Fibroblast of lung (primary cell): ENCODE data around the gene C22orf23. TPM values are rescaled to one million over a fixed set of nuclear protein-coding genes. Genes with fewer than 3 reads are reported as not detected.

Experiments used
- DNase-seq, 2 donors: peaks; one replicate each; pipeline versions ENCODE4 v3.0.0 to v3.0.0-alpha.2; 2010; ENCODE audit warnings: low read depth in 2 of 2
- H2AFZ ChIP-seq: 2 replicates; pipeline ENCODE4 v1.5.1; 2012; ENCODE audit warnings: low read length, control low read depth, inconsistent platforms
- H3K27ac ChIP-seq: 2 replicates; pipeline ENCODE4 v1.5.1; 2011; ENCODE audit warnings: low read length, control low read depth; ENCODE audit not compliant: insufficient read depth
- H3K27me3 ChIP-seq: 2 replicates; pipeline ENCODE4 v1.5.1; 2011; ENCODE audit warnings: mild to moderate bottlenecking, low read length; ENCODE audit not compliant: control insufficient read depth, insufficient read depth
- H3K36me3 ChIP-seq: 2 replicates; pipeline ENCODE4 v1.5.1; 2011; ENCODE audit warnings: low read length; ENCODE audit not compliant: control insufficient read depth, insufficient read depth
- H3K4me1 ChIP-seq: 2 replicates; pipeline ENCODE4 v1.5.1; 2011; ENCODE audit warnings: low read length; ENCODE audit not compliant: control insufficient read depth, insufficient read depth; ENCODE audit errors: extremely low read depth
- H3K4me2 ChIP-seq: 2 replicates; pipeline ENCODE4 v1.5.1; 2011; ENCODE audit warnings: low read length, control low read depth; ENCODE audit not compliant: insufficient read depth; ENCODE audit errors: extremely low read depth
- H3K4me3 ChIP-seq, 4 experiments: fragments of 200-600 bp in 1 of 4; sonication (generic) in 1 of 4; replicated peaks in 1 of 4; 2 replicates each; pipeline ENCODE4 v1.5.1; 2011 to 2016; ENCODE audit warnings: low read length in 4 of 4, low read depth in 3 of 4, mild to moderate bottlenecking in 3 of 4, control low read depth in 2 of 4, inconsistent platforms in 1 of 4, mixed read lengths in 1 of 4; ENCODE audit not compliant: insufficient read depth in 1 of 4; ENCODE audit errors: control extremely low read depth in 1 of 4
- H3K79me2 ChIP-seq: 2 replicates; pipeline ENCODE4 v1.5.1; 2012; ENCODE audit warnings: mild to moderate bottlenecking, low read length, inconsistent platforms; ENCODE audit not compliant: control insufficient read depth, insufficient read depth
- H3K9ac ChIP-seq: 2 replicates; pipeline ENCODE4 v1.5.1; 2011; ENCODE audit warnings: mild to moderate bottlenecking, low read length, control low read depth; ENCODE audit not compliant: insufficient read depth
- H3K9me3 ChIP-seq: 2 replicates; pipeline ENCODE4 v1.5.1; 2012; ENCODE audit warnings: low read depth, low read length; ENCODE audit not compliant: control insufficient read depth, insufficient read depth
- H4K20me1 ChIP-seq: 2 replicates; pipeline ENCODE4 v1.5.1; 2011; ENCODE audit warnings: low read length; ENCODE audit not compliant: control insufficient read depth, insufficient read depth; ENCODE audit errors: extremely low read depth
- EZH2 ChIP-seq: IDR thresholded peaks from 2 replicates; pipeline ENCODE4 v1.5.1; 2012; ENCODE audit warnings: low read length, control low read depth, mild to moderate bottlenecking; ENCODE audit errors: missing control alignments
- polyA plus RNA-seq, 2 donors: library from polyadenylated mRNA; depleted of rRNA in 1 of 2; stranded (reverse) in 1 of 2; unstranded in 1 of 2; fragments of >200 nt; gene quantifications; 2 replicates each; pipeline ENCODE4 v1.2.1, GENCODE V29; 2011 to 2012; ENCODE audit warnings: missing spikeins in 1 of 2
- total RNA-seq: library from RNA; depleted of rRNA; stranded (reverse); fragments of >200 nt; gene quantifications from 2 replicates; pipeline ENCODE4 v1.2.1, GENCODE V29; 2014
- TF ChIP-seq, protein P1 (sequence below), 2 donors: IDR thresholded peaks in 1 of 2; conservative IDR thresholded peaks in 1 of 2; 1 replicate in 1 of 2; 2 replicates in 1 of 2; pipeline ENCODE4 v1.5.1; 2011 to 2012; ENCODE audit warnings: low read length in 2 of 2, control low read depth in 1 of 2, inconsistent platforms in 1 of 2, low read depth in 1 of 2, mild to moderate bottlenecking in 1 of 2

C22orf23 gene
- total and polyA plus RNA-seq, 2 donors (not counting 1 experiment from before 2014, with no cell fraction given) = 0.17 to 0.37 TPM

DNA sequence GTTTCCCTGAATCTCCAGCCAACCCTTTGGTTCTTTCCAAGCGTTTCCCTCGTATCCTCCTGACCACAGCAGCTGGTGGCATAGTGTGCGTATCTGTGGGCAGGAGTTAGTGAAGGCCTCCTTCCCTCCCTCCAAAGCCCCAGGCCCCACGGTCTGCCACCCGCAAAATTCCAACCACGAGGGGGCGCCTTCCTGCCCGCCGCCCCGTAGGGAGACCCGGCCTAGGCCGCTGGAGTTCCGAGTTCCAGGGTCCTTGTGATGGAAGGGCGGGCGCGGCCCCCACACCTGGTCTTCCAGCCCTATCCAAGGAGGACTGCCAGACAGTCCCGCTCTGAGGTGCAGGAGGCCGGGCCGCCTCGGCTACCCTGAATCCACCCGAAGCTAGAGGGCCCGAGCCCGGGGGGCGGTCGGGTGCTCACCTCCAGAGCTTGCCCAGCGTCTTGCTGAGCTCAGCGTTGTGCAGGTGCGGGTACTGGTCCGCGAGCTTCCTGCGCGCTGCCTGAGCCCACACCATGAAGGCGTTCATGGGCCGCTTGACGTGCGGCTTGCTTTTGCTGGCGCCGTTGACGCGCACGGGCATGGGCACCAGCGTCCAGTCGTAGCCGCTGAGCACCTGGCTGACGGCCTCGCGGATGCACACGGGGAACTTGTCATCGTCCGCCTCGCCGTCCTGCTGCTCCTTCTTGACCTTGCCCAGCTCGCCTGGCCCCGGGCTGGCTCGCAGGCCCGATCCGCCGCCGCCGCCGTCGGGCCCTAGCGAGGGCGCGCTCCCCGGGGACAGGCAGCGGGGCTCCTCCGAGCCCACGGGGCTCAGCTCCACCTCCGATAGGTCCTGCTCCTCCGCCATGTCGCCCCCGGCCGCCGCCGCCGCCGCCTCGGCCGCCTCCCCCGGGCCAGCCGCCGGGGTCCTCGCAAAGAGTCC is 29.8 kb upstream of the C22orf23 start:
- no peaks in the 10 kb centered on the region for H3K27me3 ChIP-seq
- no peaks in the 10 kb centered on the region for H3K79me2 ChIP-seq
- no peaks in the 10 kb centered on the region for H3K9me3 ChIP-seq
- TF ChIP-seq, protein P1, sequence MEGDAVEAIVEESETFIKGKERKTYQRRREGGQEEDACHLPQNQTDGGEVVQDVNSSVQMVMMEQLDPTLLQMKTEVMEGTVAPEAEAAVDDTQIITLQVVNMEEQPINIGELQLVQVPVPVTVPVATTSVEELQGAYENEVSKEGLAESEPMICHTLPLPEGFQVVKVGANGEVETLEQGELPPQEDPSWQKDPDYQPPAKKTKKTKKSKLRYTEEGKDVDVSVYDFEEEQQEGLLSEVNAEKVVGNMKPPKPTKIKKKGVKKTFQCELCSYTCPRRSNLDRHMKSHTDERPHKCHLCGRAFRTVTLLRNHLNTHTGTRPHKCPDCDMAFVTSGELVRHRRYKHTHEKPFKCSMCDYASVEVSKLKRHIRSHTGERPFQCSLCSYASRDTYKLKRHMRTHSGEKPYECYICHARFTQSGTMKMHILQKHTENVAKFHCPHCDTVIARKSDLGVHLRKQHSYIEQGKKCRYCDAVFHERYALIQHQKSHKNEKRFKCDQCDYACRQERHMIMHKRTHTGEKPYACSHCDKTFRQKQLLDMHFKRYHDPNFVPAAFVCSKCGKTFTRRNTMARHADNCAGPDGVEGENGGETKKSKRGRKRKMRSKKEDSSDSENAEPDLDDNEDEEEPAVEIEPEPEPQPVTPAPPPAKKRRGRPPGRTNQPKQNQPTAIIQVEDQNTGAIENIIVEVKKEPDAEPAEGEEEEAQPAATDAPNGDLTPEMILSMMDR (conservative IDR thresholded peaks at IDR 0.05 in 1 of 2, IDR thresholded peaks at IDR 0.05 in 1 of 2; ENCODE audit: low read depth in 1 of 2, low read length in 2 of 2) = no peak
- TF ChIP-seq EZH2 = no peak
- no peak overlapping the region for H3K27ac ChIP-seq
- H2AFZ ChIP-seq = no peak overlapping the region
- DNase-seq = no peak
- no peaks in the 10 kb centered on the region for H3K4me1 ChIP-seq
- no peaks in the 10 kb centered on the region for H4K20me1 ChIP-seq
- H3K4me3 ChIP-seq = no peak overlapping the region
- no peak overlapping the region for H3K9ac ChIP-seq
- H3K4me2 ChIP-seq = no peak overlapping the region
- no peaks in the 10 kb centered on the region for H3K36me3 ChIP-seq

DNA sequence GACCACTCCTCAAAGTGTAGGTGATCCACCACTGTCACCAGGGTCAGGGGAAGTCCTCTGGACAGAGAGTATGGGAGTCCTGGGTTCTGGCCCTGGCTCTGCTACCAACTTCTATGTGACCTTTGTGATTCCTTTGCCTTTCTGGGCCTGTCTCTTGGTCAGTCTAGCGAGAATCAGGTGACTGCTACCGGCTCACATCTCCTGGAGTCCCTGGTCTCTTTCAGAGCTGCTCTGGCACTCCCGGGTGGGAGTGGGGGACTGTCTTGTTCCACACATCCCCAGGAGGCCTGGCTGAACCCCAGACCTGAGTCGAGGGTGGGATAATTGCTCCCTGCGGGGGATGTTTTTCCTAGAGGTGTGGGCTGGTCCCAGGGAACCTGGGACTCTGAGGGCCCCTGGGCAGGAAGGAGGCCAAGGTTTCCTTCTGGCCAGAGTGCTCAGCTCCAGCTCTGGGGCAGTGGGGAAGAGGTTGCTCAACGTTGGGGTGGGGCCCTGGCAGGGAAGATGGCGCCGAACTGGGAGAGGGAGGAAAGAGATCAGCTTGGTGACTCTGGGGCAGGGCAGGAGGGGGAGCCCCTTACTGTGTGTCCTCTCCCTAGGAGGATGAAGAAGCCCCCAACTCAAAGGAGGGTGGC is 28.9 kb upstream of the C22orf23 start:
- Histone ChIP-seq H3K27ac (no peak overlapping the region), H3K79me2 (no peaks in the 10 kb centered on the region), H3K9ac (no peak overlapping the region), H3K36me3 (no peaks in the 10 kb centered on the region), H3K27me3 (no peaks in the 10 kb centered on the region), H2AFZ (no peak overlapping the region), H3K9me3 (no peaks in the 10 kb centered on the region), H3K4me2 (no peak overlapping the region), H4K20me1 (no peaks in the 10 kb centered on the region), H3K4me1 (no peaks in the 10 kb centered on the region), H3K4me3 (no peak overlapping the region)
- TF ChIP-seq, protein P1 (conservative IDR thresholded peaks at IDR 0.05 in 1 of 2, IDR thresholded peaks at IDR 0.05 in 1 of 2; ENCODE audit: low read depth in 1 of 2, low read length in 2 of 2) = no peak
- no peak for TF ChIP-seq EZH2
- DNase-seq = no peak

GRCh38 chr22:37981282-37982011 is 28.0 kb upstream of the C22orf23 start:
- Histone ChIP-seq H3K36me3 (no peaks in the 10 kb centered on the region), H3K27ac (no peak overlapping the region), H2AFZ (no peak overlapping the region), H3K9me3 (no peaks in the 10 kb centered on the region), H3K79me2 (no peaks in the 10 kb centered on the region), H4K20me1 (no peaks in the 10 kb centered on the region), H3K9ac (no peak overlapping the region), H3K4me1 (no peaks in the 10 kb centered on the region), H3K4me3 (no peak overlapping the region), H3K4me2 (no peak overlapping the region), H3K27me3 (no peaks in the 10 kb centered on the region)
- TF ChIP-seq, protein P1 (conservative IDR thresholded peaks at IDR 0.05 in 1 of 2, IDR thresholded peaks at IDR 0.05 in 1 of 2; ENCODE audit: low read depth in 1 of 2, low read length in 2 of 2) = no peak
- TF ChIP-seq EZH2 = no peak
- no peak for DNase-seq
